DMS 273 (cell line): Measurements from ENCODE around the gene NLK.

Experiments
- DNase-seq: peaks from one replicate; lab custom pipeline; 2025; ENCODE audit not compliant: unreplicated experiment; lab: John Stamatoyannopoulos, UW

The NLK gene

GRCh38 chr17:28110184-28110583, 67.7 kb downstream of the NLK start:
- DNase-seq = no peak

- DNase-seq = no peak
Measured at GRCh38 chr17:28112181-28112580, 69.7 kb downstream of the NLK start.

GRCh38 chr17:28112606-28113005, 70.1 kb downstream of the NLK start:
- no peak for DNase-seq

GRCh38 chr17:28113269-28113668, 70.8 kb downstream of the NLK start:
- DNase-seq = no peak

GRCh38 chr17:28115046-28115445, 72.6 kb downstream of the NLK start:
- DNase-seq = no peak

- no peak for DNase-seq
Measured at GRCh38 chr17:28117304-28117703, 74.8 kb downstream of the NLK start.

GRCh38 chr17:28118362-28118761, 75.9 kb downstream of the NLK start:
- no peak for DNase-seq

- no peak for DNase-seq
Measured at GRCh38 chr17:28119046-28119445, 76.6 kb downstream of the NLK start.

GRCh38 chr17:28119560-28119959, 77.1 kb downstream of the NLK start:
- DNase-seq = no peak

- no peak for DNase-seq
Measured at GRCh38 chr17:28120766-28121165, 78.3 kb downstream of the NLK start.

GRCh38 chr17:28124962-28125361, 82.5 kb downstream of the NLK start:
- no peak for DNase-seq

GRCh38 chr17:28125526-28126378, 83.3 kb downstream of the NLK start:
- DNase-seq = no peak

- no peak for DNase-seq
Measured at GRCh38 chr17:28127196-28127595, 84.7 kb downstream of the NLK start.

- DNase-seq = no peak
Measured at GRCh38 chr17:28128779-28129178, 86.3 kb downstream of the NLK start.

GRCh38 chr17:28130472-28130871, 88.0 kb downstream of the NLK start:
- no peak for DNase-seq

- DNase-seq = no peak
Measured at GRCh38 chr17:28131599-28131998, 89.1 kb downstream of the NLK start.

- no peak for DNase-seq
Measured at GRCh38 chr17:28133562-28133970, 91.1 kb downstream of the NLK start.

- DNase-seq = no peak
Measured at GRCh38 chr17:28136923-28137322, 94.4 kb downstream of the NLK start.

- DNase-seq = no peak
Measured at GRCh38 chr17:28139822-28140221, 97.3 kb downstream of the NLK start.

- no peak for DNase-seq
Measured at GRCh38 chr17:28141313-28141712, 98.8 kb downstream of the NLK start.

- no peak for DNase-seq
Measured at GRCh38 chr17:28141773-28142172, 99.3 kb downstream of the NLK start.

- no peak for DNase-seq
Measured at GRCh38 chr17:28142305-28142704, 99.8 kb downstream of the NLK start.

GRCh38 chr17:28144019-28144418, 101.5 kb downstream of the NLK start:
- no peak for DNase-seq
